DMS 273 (cell line): ENCODE measurements around the gene ZNF319.

Experiments used
- DNase-seq: peaks from one replicate; lab custom pipeline; 2025; ENCODE audit not compliant: unreplicated experiment; lab: John Stamatoyannopoulos, UW

ZNF319 gene

DNA sequence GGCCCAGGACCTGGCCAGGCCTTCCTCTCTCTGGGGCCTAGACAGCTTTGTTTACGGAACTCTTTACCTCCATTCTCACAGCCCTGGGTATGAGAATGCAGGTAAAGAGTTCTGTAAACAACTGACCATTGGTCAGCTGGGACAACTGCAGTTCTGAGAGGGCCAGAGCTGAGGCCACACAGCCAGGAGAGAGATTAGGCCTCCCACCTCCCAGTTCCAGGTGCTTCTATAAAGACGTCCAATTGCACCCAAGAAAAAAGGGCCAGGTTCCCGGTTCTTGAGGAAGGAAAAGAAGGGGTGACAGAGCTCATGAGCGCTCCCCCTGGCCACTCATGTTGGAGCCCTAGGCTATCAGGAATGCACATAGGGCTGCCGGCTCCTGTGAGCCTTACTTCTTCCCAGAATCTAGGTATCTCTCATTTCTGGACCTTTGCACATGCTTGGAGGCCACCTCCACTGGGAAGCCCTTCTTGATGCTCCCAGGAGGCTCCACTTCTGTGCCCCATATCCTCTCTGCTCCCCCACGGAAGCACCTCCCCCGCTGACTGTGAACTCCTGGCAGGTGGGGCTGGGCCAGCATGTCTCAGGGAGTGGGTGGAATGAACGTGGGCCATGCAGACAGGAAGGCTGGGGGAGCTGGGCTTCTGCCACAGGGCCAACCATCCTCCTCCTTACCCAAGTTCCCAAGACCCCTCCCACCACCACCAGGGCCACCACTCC, 42.6 kb downstream of the ZNF319 start:
- no peak for DNase-seq

DNA sequence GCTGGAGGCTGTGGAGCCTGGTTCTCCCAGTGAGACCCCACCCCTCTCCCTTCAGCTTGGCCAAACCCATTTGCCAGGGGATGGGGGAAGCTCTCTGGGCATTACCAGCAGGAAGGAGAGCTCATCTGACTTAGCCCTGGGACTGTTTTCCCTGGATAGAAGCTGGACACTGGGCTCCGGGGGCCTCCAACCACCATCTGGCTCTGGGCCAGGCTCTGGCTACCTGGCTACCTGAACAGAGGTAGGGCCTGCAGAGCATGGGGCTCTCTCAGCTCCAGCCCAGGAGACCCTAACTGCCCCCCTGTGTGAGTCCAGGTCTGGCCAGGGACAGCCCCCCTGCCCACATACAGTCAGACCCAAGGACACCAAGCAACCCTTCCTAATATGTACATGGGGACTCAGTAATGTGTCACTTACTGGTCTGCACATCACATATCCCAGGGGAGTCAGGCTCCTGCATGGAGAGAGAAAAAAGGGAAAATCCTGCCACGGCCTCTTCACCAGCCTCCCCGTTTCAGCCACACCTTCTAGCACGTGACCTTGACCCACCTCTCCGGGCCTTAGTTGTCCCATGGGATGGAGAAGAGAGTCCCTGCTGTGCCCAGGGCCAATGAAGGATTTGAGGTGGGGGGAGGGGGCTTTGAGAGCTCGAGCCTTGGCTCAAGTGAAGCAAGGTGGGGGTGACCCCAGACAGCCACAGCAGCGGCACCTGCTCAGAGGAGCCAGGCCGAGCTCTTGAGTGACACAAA, 43.4 kb downstream of the ZNF319 start:
- no peak for DNase-seq

DNA sequence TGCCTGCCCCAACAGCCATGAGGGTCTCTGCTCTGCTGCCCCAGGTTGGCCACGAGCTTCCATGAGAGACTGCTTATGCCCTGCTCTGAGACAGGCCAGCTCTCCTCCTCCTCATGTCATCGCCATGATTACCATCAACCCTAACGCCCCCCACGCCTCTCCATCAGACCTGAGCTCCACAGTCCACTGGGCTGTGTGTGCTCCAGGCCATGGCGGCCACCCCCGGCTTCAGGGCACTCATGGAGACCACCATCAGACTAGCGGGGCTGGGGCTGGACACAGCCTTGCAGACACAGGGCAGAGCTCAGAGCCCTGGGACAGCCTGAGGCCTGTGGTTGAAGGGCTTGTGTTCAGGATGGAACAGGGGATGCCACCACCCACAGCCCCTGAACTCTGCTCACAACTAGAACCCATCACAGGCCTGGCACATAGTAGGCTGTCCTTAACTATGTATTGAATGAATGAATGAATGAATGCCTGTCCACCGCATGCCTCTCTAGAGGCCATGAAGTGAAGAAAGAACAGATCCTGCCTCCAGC, 44.1 kb downstream of the ZNF319 start:
- no peak for DNase-seq

DNA sequence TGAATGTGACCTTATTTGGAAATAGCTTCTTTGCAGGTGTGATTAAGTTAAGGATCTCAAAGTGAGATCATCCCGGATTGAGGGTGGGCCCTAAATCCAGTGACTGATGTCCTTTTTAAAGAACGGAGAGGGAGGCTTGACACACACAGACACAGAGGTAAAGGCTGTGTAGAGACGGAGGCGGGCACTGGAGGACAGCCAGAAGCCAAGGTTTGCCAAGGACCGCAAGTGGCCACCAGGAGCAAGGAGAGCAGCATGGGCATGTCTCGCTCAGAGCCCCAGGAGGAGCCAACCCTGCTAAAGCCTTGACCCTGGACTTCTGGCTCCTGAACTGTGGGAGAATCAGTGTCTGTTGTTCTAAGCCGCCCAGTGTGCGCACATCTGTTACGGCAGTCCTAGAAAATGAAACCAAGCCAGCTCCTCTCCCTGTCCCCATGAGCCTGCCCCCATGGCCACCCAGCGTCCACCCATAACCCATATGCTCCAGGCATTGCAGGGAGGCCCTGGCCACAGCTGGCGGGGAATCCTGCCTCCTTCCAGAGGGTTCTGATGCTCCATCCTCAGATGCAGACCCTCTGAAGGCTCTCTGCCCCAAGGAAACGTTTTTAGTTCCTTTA, 44.8 kb downstream of the ZNF319 start:
- DNase-seq, result peak; percentile 31

DNA sequence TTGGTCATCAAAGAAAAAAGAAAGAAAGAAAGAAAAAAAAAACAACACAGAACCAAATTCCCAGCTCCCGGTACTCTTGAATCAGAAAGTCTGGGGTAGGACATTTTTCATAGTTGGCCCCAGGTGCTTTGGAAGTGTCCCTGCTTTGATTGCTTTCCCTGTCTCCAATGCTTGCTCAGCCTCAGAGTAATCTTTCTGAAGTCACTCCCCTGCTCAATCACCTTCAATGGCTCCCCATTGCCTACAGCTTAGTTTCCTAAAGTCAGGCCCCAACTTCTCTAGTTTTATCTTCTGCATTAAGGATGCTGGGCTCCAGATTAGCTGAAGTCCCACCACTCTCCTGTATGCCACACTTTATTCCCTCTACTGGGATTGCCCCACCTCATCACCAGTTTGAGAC, 46.6 kb downstream of the ZNF319 start:
- DNase-seq, result no peak

DNA sequence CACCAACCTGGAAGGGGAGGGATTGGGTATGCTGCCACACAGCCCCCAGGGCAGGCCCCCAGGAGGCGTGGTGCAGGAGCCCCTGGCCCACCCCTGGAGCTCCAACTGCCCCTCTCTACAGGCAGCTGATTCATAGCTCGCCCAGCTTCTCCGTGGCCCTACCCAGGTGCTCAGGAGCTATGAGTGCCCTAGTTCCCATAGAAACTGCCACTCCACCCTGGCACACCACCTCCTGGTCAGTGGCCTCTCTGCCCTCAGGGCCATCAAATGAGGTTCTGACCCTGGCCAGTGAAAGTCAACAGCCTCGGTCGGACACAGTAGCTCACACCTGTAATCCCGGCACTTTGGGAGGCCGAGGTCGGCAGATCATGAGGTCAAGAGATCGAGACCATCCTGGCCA, 47.6 kb downstream of the ZNF319 start:
- DNase-seq, result no peak

DNA sequence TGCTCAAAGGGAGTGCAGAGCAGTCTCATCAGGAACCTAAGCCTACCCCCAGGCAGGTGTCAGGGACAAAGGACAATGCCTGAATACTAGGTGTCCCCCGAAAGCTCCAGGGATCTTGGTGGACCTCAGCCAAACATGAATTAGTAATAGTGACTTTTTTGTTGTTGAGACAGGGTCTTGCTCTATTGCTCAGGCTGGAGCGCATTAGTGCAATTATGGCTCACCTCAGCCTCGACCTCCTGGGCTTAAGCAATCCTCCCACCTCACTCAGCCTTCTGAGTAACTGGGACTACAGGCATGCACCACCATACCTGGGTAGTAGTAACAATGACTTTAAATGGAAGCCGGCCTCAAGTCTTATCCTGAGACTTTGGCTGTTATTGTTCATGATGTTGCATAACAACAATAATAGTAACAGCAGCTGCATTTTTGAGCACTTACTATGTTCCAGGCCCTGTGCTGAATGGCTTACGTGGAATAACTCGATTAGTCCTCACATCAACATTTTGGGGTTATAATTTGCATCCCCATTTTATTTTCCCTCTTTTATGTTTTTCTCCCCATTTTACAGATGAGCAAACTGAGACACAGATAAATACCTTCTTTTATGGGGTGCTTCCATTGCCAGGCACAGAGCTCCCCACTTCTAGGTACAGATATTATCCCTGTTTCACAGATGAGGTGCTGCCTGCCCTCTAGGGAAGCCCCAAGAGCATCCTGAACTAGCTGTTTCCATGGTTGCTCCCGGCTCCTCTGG, 49.1 kb downstream of the ZNF319 start:
- DNase-seq, result no peak

DNA sequence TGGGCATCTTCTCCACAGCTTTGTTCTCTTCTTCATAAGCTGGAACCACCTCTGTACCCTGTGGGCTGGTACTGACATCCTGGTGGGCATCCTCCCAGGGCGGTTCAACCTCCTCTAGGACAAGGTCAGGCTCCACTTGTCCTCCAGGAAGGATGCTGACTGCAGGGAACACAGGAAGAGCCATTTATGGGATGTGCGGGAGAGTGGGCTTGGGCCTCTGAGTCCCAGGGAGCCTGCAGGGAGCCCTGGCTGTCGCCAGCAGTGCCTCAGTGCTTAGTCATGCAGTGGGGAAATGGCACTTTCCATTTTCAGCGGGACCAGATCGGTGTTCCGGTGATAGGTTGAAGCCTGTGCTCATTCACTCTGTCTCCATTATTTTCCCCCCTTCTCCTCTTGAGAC, 50.1 kb downstream of the ZNF319 start:
- no peak for DNase-seq

DNA sequence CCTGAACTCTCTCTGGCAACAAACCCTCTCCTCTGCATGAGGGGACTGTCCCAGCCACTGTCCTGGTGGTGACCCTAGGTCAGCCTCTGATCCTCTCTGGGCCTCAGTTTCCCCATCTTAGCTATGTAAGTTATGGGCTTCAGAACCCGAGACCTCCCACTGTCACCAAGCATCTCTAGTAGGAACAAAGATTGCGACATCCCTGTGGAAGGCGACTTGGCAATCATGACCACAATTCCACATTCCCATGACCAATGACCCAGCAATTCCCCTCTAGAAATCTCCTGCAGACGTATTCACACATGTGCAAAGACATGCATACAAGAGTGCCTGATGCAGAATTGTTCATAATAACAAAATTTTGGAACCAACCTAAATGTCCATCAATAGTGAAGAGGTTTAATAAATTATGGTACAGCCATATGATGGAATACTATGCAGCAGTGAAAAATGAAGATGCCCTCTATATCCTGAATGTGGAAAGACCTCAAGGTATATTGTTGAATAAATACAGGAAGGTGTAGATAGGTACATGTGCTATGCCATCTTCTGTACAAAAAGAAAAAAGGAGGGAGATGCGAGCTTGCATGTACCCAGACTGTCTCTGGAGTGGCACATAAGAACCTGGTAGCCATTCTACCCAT, 50.8 kb downstream of the ZNF319 start:
- no peak for DNase-seq

DNA sequence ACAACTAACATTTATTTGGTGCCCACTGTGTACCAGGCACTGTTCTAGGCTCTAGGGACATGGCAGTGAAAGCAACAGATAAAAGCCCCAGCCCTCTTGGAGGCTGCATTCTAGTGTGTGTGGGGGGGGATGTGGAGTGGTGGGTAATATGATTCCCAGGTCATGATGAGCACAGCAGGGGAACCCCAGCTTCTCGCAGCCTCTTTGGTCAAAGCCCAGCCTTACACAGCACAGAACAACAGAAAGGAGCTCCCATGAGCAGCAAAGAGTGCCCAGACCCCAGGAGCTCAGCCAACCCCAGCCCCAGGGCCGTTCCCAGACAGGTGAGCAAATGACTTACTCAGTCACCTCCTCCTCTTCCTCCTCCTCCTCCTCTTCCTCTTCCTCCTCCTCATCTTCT, 51.5 kb downstream of the ZNF319 start:
- no peak for DNase-seq

DNA sequence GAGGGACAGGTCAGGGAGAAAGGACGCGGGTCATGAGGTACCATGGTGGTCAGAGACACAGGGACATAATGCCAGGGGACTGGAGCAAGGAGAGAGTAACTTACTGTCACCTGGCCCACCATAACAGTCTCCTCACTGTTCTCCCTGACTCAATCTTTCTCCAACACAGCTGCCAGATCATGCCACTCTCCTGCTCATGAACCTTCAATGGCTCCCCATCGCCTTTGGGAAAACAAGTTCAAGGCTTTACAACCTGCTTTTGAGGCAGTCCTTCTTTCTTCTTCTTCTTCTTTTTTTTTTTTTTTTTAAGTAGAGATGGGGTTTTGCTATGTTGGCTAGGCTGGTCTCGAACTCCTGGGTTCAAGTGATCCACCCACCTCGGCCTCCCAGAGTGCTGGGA, 52.4 kb downstream of the ZNF319 start:
- no peak for DNase-seq

DNA sequence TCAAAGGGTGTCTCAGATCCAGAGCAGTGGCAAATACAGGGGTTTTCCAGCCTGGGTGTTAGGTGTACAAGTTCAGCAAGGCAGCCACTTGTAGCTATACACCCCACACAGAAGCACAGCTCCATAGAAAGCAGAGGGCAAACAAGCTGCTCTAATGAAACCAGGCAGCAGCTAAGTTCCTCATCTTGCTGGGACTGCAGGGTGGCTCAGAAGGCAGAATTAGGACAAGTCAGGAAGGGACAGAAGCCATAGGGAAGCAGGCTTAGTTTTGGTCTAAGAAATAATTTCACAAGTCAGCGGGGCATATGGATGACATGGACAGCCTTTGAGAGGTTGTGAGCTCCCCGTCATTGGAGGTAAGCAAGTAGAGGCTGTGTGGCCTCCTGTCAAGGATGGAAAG, 53.2 kb downstream of the ZNF319 start:
- no peak for DNase-seq

DNA sequence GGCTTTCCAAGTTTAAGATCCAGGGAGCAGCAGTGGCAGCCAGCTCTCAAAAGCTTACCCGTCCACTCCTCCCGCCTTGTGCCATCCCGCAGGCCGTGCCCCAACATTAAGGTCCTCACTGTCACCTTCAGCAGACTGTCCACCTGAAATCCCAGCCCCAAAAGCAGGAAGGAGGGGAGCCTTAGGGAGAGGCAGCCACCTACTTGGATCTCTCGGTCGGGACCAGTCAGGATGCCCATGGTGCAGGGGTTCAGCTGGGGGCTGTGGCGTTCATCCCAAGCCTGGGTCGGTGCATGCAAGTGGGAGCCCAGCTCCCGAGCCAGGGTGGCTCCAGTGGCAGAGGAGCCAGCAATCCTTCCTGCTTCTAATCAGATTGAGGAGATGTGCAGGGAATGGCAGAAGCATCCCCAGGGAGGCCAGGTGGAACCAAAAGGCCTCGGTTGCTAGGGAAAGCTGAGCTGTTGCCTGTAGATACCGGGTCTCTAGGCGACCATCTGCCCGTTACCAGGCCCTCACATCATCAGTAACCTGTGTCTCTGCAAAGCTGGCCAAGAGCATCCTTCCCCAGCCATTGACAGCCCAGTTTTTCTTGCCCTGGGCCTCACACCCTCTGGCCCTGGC, 54.2 kb downstream of the ZNF319 start:
- DNase-seq, result peak; percentile 63

DNA sequence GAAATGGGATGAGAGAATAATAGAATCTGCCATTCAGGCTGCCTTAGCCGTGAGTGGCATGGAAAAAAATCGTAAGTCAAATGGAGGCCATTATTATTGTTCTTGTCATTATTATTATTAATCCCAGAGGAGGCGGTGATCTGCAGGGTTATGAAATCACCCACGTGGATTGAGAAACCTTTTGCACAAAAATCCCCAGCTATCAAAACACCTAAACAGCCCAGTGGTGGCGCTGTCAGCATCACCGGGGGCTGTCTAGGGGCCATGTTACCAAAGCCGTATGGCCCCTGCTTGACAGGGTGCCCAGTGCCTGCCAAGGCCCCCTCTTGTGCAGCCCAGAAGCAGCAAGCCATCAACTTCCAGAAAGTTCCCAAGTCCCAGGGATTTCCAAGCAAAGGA, 54.7 kb downstream of the ZNF319 start:
- DNase-seq, result no peak

DNA sequence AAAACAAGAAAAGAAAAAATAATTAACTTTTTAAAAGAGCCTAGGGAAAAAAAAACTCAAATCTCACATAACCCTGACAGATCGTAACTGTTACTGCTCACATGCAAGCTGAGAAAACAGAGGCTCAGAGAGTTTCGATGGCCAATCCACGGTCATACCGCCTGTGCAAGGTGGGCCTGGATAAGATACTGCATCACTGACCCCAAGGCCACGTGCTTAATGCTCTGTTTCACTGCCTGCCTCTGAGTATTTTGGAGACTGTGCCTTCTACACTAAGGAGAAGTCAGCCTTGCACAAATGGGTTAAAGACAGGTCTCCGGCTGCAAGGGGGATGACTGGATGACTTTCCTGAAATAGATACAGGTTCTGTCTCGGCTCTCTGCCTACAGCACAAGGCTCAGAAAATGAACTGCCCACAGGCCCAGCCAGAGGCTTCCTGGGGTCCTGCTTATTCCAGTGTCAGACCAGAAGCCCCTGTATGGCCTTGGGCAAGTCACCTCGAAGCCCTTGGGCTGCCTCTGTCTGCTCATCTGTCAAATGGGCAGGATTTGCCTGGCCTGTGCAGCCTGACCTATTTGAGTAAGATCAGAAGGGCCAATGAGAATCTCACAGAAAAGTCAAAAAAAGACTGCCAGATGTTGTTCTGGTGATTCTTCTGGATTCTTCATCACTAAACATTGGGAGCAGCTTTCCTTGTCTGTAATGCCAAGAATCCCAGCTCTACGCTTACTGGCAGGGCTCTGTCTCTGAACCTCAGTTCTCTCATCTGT, 55.3 kb downstream of the ZNF319 start:
- no peak for DNase-seq
